GM19239 (cell line): Measurements from ENCODE around the gene FAN1.
A peak's percentile ranks its signal among the peaks of the same experiment; 100 is the strongest.

Experiments used
- DNase-seq: peaks from one replicate; pipeline ENCODE4 v3.0.0; 2011; ENCODE audit warnings: low spot score; ENCODE audit not compliant: insufficient read length
- FAIRE-seq: peaks from 2 replicates; lab custom pipeline; 2011; peaks lifted over from hg19 to GRCh38; lab: Jason Lieb, UNC

FAN1 gene

DNA sequence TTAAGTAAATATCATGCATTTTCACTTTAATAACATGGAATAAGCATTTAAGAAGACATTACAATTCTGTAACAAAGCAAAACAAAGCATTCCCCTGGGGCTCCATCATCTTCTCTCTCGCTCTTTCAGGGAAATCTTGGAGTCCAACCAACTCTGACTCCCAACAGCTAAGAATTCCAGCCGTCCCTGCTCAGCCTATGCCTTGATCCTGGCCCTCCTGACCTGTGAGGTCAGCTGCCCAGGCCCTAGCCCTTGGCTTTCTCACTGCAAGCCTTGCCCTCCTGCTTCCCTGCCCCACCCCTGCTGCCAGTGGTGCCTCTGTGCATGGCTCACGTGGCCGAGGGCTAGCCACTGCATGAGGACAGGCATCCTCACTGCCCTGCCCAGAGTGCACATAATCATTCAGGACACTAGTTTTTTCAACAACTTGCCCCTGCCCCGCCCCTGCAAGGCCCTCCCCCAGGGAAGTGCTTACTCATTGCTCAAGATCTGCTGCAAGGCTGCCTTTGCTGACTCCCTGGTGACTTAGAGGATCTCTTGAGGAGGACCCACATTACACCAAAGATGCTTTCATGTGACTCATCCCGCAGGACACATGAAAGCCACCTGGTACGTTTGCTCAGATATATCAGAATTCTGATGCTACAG lies 50.1 kb downstream of the FAN1 start:
- FAIRE-seq, result no peak
- DNase-seq, result no peak

DNA sequence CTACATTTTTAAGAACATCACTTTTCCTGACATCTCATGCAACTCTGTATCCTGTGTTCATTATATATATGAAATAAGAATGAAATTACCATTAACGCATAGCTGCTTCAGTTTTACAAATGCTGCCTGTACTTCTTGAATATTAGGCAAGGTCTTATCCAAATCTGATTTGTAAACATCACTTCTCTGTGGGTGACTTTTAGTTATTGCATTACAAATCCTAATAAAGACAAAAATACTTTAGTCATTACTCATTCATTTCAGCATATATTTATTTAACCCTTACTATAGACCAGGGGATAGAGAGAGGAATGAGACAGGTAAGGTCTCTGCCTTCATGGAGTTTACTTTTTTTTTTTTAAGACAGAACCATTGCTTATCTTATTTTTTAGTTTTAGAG lies 51.0 kb downstream of the FAN1 start:
- no peak for DNase-seq
- no peak for FAIRE-seq

DNA sequence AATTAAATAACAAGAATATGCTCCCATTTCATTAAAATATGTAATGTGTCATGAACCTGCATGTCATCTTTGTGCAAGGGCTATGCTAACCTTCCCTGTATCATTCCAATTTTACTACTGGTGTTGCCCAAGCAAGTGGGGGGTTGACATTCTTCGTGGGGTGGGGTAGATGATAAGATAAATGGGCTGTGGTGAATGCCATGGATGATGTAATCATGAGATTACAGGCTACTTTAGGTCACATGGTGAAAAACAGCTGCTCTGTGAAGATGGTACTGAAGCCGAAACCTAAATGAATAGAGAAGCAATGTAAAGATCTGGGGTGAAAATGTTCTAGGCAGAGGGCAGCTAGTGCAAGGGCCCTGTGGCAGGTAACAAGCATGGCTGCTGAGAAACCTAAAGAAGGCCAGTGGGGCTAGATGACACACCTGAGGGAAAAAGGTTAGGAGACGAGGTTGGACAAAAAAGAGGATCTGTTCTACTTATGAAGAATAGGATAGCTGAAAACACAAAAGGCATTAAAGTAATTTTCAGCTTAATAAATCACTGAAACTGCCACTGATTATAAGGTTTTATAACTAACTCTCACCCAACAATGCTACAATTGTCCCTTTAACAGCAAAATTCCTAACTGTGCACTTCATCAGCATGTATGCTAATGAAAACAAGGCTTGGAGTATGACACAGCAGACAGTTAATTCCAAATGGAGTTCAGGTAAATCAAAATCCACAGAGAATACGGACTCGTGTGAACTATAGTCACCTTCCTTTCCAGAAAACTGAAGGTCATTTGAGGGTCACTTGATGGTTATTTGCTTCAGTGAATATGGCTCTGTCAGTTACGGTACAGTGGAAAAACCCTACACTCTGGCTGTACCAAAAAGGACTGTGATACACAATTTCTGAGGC lies 52.8 kb downstream of the FAN1 start:
- DNase-seq (no peak), FAIRE-seq (peak; percentile 4)

DNA sequence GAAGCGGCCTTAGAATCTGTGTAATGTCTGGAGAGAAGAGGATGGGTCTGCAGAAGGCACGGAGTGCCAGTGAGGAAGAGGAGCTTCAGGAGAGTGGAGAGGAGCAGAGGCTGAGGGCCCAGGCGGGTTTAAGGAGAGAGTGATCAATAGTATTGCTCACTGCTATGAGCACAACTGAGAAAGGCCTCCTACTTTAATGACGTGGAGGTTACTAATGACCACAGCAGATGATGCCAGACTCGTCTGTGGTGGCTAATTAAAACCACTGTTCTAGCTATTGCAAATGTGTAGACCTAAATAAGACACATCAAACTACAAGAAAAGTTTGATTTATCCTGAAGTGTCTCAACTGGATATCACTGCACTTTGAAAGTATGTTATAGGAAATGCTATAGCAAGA lies 54.5 kb downstream of the FAN1 start:
- DNase-seq (no peak), FAIRE-seq (peak; percentile 23)

DNA sequence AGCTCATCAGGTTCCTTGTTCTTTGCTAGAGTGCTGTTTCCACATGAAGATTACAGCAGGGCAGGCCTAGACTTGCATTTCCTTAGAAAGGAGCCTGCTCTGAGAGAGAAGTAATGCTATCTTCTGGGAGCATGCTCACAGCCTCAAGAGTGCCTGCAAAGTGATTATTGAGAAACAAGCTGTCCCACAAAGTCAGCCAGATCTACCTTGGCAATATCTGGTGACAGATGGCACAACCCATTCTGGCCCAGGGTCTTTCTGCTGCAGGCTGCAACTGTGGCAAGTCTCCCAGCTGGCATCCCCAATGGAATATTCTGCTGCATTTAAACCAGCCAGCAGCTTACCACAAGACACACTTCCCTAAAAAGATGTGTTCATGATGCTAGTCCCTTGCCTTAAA lies 58.4 kb downstream of the FAN1 start:
- DNase-seq, result no peak

DNA sequence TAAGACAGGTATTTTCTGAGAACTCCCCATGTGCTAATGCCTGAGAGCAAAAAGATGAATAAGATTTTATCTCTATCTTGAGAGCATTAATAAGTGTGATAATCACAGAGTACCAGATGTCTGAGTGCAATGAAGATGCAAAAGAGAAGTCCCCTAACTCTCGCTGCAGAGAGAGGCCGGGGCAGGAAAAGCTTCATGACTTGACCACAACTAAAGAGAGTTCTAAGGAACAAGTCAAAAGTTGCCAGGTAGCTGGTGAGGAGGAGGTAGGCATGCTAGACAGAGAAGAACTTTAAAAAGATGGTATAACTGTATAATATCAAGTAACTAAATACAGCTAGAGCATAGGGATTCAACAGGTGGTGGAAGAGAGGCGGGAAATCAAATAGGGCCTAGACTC lies 58.9 kb downstream of the FAN1 start:
- no peak for FAIRE-seq
- no peak for DNase-seq

More for the DNA sequence above, 58.4 kb downstream of the FAN1 start:
- FAIRE-seq, result no peak

DNA sequence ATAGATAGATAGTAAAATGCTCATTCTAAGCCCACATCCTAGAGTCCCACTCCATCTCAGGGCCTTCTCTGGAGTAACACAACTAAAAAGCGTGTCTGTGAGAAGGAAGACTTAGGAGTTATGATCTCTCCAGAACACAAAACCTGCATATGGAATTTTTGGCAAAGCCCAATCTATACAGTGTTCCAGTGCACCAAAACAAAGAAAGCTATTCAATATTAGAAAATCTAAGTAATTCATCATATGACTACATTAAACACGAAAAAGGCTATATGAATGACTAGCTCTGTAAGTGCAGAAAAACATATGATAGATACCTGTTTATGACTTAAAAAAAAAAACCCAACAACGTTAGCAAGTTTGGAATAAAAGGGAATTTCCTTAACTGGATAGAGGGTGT lies 60.0 kb downstream of the FAN1 start:
- FAIRE-seq, result no peak
- DNase-seq, result no peak

DNA sequence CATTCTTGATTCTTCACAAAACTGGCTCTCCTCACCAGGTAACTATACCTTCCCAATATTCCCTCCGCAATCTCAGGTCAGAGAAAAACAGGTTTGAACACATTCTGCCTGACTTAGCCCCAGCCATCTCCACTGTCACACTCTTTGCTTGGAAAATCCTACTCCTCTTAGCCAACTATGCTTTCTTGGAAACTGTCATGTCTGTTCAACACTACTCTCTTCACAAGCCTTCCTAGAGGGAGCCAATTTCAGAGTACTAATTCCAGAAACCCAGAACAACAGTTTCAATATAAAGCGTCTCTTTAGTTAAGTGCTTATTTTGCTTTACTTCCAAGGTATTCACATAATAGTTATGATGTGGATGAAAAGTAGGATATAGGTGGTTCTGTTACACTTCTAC lies 66.0 kb downstream of the FAN1 start:
- no peak for FAIRE-seq
- no peak for DNase-seq

DNA sequence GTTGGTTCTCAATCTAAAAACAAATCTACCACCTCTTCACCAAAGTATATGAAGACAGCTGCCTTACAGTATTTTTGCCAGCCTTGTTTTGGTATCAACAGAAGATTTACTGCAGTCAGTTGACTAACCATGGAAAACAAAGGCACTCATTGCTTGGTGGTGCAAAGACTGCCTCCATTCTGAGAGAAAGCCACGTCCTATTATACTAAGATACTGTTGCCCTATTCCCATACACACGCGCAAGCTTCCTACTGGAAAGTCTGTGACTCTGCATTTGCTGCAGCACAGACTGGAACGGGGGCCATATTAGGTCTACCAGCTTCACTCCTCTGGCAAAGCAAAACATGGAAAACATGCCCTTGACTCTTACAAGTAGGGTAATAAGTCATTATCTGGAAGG lies 69.7 kb downstream of the FAN1 start:
- no peak for DNase-seq
- no peak for FAIRE-seq

DNA sequence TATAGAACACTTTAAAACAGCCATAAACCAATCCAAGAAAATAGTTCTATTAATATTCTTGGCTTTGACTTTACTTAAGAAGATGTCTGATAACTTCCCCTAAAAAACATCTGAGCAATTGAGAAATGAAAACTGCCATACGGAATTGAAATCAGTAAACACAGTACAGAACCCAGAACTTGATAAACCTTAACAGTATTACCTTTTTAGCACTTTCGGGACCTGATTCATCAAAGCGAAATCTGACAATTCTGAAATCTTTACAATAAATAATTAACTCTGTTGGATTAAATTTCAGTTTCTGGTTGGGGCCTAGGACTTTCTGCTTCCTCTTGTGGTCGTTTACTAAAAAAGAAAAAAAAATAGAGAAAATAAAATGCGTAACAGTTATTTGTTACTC lies 70.4 kb downstream of the FAN1 start:
- DNase-seq (no peak), FAIRE-seq (peak; percentile 91)

DNA sequence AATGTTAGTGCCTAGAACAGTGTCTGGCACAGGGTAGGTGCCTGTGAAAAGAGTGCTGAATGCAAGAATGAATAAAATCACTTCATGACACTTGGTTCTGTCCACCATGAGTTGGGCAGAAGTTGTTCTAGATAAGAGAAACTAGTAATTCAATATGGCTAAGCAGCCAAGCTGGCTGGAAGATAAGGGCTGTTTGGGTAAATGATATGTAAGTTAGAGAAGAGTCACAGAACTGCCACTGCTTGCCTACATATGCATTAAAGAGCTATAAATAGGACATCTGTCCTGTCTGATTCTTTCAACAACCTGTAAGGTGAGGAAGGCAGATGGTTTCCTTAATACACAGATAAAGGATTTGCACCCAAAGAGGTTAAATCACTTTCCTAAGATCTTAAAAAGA lies 74.6 kb downstream of the FAN1 start:
- FAIRE-seq (no peak), DNase-seq (no peak)

DNA sequence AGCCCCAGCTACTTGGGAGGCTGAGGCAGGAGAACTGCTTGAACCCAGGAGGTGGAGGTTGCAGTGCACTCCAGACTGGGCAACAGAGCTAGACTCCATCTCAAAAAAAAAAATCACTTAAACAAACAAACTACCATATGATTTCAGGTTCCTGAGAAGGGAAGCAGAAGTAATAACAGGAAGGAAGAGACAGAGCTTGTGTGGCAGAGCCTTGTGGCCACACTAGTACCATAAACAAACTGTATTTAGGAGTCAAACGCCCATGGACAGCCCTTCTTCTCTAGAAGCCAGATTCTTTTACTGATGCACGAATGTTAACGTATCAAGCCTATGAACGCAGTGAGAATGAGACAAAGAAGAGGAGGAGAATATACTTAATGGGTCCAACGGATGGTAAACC lies 75.7 kb downstream of the FAN1 start:
- no peak for DNase-seq
- no peak for FAIRE-seq

DNA sequence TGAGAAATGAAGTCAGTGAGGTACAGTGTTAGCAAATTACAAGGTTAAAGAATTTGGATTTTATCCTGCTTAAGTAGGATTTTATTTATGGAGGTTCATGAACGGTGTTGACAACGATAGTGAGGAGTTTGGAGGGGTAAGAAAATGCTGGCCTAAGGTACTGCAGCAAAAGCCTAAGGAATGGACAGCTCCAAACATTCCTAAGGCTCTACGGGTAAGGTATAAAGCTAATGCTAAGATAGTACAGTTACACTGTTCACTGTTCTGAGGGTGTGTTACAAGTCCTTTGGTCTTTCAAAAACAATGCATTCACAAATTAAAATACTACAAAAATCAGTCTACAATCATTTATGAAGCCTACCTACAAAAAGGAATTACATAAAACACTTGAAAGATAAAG lies 80.4 kb downstream of the FAN1 start:
- no peak for DNase-seq
- no peak for FAIRE-seq

DNA sequence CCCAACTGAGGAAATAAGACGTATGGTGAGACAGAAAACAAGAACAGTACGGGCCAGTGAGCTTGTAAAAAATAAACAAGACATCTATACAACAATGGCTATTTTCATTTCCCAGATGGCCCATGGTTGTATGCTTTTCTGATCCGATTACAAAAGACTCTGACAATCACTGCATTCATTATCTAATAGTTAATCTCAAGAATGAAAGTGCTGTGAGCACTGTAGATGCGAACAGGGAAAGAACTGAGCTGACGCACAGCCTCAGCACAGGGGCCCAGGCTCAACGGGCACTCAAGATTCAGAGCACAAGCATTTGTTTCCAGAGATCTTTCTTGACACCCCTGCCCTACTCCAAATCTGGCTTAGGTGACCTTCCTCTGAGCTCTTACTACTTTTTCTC lies 80.8 kb downstream of the FAN1 start:
- DNase-seq (no peak), FAIRE-seq (no peak)

DNA sequence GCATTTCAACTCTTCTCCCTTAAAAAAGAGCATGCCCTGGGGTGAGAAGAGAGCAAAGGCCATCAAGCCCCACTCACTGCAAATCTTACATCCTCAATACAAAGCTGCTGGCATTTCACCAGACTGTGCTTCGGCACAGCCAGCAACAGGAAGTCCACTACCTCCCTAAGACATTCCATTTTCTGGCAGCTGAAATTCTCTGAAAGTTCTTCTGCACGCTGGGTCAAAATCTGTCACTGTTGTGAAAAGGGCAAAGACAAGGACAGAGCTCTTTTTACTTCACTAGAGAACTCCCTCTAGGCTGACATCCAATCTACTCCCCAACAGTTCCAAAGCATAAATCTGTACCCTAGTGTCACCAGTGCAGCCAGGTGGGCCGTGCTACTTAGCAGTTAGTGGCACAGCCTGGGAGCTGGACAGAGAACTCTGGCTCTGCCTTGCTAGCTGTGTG lies 81.4 kb downstream of the FAN1 start:
- peak; percentile 82 for FAIRE-seq
- DNase-seq, result no peak

DNA sequence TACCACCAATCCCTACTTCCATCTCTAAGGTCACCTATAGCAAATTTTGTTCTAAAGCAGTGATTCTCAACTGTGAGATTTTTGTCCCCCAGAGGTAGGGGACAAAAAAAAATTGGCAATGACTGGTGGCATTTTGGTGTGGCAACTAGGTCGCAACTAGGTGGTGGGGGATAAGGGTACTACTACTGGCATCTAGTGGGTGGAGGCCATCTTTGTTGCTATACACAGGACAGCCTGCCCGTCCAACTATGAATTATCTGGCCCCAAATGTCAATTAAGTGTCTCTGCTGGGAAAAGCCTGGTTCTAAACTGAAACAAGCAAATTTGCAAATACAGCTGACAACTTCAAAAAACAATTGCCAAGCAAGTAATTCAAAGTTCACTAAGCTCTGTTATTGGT lies 86.3 kb downstream of the FAN1 start:
- DNase-seq (no peak), FAIRE-seq (no peak)

DNA sequence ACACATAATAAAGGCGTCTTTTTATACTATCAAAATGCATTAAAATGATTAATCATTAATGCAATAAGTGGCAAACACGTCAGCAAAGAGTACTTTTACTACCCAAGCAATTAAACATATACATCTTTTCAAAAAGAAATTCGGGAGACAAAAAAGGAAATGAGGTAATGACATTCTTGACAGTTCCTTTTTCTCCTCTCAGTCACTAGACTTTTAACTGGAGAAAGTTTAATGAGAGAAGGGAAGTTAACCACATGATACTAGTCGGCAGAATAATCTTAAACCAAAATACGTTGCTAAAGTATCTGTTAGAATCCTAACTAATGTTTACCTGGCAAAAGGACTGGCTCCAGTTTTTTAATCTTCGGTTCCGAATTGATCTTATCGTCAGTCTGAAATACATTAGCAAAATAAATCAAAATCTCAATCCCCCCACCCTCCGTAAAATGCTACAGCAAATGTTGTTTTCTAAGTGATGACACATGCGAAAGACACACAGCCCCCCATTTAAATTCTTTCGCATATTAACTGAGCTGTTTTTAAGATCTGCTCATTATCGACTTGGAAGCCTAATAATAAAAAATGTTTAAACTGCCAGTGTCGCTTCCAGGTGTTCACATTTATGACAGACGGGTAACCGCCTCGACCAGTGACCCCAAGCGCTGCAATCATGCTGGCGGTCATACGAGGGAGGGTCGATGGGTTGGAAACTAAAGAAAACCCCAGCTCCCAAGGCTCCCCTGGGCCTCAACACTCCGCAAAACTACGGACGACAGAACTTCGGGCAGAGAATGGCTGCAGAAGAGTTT lies 86.9 kb downstream of the FAN1 start:
- FAIRE-seq (peak; percentile 75), DNase-seq (no peak)

DNA sequence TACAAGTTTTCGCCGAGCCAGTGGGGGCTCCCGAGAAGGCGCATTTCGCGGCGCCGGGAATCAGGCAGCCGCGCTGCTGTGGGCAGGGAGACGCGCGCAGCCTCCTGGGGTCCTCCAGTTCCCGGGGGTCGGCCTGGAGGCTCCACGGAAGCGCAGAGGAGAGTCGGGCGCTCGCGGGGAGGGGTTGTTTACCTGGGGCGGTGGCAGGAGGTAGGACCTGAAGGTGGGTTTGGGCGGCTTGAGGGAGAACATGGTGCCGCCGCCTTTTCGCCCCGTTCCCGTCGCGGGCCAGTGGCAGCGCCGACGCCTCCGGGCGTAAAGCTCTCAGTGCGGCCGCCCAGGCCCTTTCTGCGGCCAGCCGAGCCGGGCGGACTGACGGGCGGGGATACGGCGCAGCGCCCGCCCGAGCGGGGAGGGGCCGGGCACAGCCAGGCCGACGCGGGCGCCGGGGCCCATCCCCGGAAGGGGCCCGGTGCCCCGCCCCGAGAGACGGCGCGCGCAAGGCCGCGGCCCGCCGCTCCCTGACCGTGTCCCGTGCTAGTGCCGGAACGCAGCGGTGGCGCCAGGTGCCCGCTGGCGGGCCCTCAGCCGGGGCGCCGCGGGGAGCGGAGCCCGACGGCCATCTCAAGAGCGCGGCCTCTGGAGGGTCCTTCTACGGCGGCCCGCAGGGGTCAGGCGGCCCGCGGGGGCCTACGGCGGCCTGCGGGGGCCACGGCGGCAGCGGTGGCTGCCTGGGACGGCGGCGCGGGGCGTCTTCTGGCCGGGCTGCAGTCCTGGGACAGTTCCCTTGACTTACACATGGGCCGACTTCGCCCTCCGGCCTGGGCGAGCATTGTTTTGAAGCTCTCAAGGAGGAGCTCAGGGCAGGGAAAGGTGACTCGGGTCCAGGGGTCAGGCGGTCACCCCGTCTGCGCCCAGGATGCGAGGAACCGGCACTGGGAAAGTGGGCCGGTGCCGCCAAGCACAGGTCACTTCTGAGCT lies 87.8 kb downstream of the FAN1 start, which contains the start of gene MTMR10:
TSS of gene MTMR10 (minus strand) at position 374 of the 981 bp plus-strand sequence. CDS start at position 252, 122 bp downstream.
- DNase-seq (peak; percentile 76), FAIRE-seq (peak; percentile 78)

DNA sequence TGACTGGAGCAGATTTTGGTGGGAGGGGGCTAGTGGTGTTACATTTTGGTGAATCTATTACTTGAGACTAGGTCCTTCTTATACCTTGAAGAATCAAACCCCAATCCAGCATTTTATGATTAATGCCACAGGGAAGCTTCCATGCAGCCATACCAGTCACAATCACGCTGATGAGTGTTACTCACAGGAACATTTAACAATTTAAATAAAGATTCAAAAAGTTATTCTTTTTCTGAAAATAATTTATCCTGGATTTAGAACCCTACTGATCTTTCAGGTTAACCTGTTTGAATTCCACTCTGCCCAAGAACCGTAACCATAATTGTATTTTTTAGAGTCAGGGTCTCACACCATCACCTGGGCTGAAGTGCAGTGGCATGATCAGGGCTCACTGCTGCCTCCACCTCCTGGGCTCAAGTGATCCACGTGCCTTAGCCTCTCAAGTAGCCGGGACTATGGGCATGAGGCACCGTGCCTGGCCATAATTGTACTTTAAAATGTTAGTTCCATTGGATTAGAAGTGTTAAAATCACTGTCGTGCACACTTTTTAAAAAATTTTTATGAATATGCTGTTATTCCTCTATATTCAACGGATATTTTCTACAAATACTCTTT lies 88.6 kb downstream of the FAN1 start:
- FAIRE-seq, result no peak
- no peak for DNase-seq
